B cell (primary cell): ENCODE data around the gene PKMYT1. TPM values are rescaled to one million over a fixed set of nuclear protein-coding genes. Genes with fewer than 3 reads are reported as not detected.

Experiments
- ATAC-seq: fragments of 200-7000 bp; cut with Tn5 transposase; one replicate; pipeline ENCODE4 v1.10.0; 2021; ENCODE audit warnings: low read depth, mild to moderate bottlenecking, moderate number of reproducible peaks, moderate library complexity
- CTCF ChIA-PET: fragments of 350-600 bp; sonication (Branson Sonifier 250); formaldehyde crosslinking; loops from one replicate; lab custom pipeline; 2021; ENCODE audit warnings: antibody characterized with exemption, inconsistent platforms; lab: Charles Lee
- POLR2A ChIA-PET: fragments of 350-600 bp; sonication (Branson Sonifier 250); formaldehyde crosslinking; loops from one replicate; lab custom pipeline; 2021; ENCODE audit warnings: antibody characterized with exemption; lab: Charles Lee
- DNase-seq: peaks from one replicate; pipeline ENCODE4 v3.0.0; 2013
- H2AFZ ChIP-seq: 2 replicates; pipeline ENCODE4 v1.6.1; 2012; ENCODE audit warnings: mild to moderate bottlenecking, low read depth, low read length; ENCODE audit not compliant: insufficient read depth, poor library complexity, severe bottlenecking
- H3K27ac ChIP-seq, 2 donors: 1 replicate in 1 of 2; 2 replicates in 1 of 2; pipeline ENCODE4 v1.5.1; 2012 to 2013; ENCODE audit warnings: low read length in 2 of 2, mild to moderate bottlenecking in 2 of 2, moderate library complexity in 1 of 2
- H3K27me3 ChIP-seq, 4 experiments: fragments of 200-600 bp in 1 of 4; sonication (generic) in 1 of 4; replicated peaks in 1 of 4; 1 replicate in 2 of 4; 2 replicates in 2 of 4; pipeline versions ENCODE4 v1.6.1 to v1.7.0; 2013 to 2016; ENCODE audit warnings: low read length in 3 of 4, mild to moderate bottlenecking in 2 of 4, mixed read lengths in 1 of 4, moderate library complexity in 1 of 4; ENCODE audit not compliant: insufficient read depth in 4 of 4, control insufficient read depth in 3 of 4; ENCODE audit errors: control extremely low read depth in 1 of 4
- H3K36me3 ChIP-seq, 2 experiments: replicated peaks in 1 of 2; 1 replicate in 1 of 2; 2 replicates in 1 of 2; pipeline versions ENCODE4 v1.6.1 to v1.7.1; 2013; ENCODE audit warnings: low read length in 1 of 2; ENCODE audit not compliant: insufficient read depth in 2 of 2, control insufficient read depth in 1 of 2; ENCODE audit errors: control extremely low read depth in 1 of 2, extremely low read depth in 1 of 2
- H3K4me1 ChIP-seq, 2 donors: fragments of 200-600 bp in 1 of 2; sonication (generic) in 1 of 2; 1 replicate in 1 of 2; 2 replicates in 1 of 2; pipeline versions ENCODE4 v1.5.1 to v1.6.1; 2013 to 2017; ENCODE audit warnings: low read length in 2 of 2; ENCODE audit not compliant: control insufficient read depth in 2 of 2, insufficient read depth in 2 of 2
- H3K4me2 ChIP-seq: replicated peaks from 2 replicates; pipeline ENCODE3; 2012; ENCODE audit warnings: mild to moderate bottlenecking, low read depth, low read length; ENCODE audit not compliant: poor library complexity, severe bottlenecking
- H3K4me3 ChIP-seq, 5 experiments: fragments of 200-600 bp in 1 of 5; sonication (generic) in 1 of 5; 1 replicate in 3 of 5; 2 replicates in 2 of 5; pipeline versions ENCODE4 v1.5.1 to v1.7.0; 2011 to 2016; ENCODE audit warnings: low read length in 4 of 5, mild to moderate bottlenecking in 4 of 5, low read depth in 2 of 5, control low read depth in 1 of 5, moderate library complexity in 1 of 5; ENCODE audit not compliant: insufficient read depth in 1 of 5; ENCODE audit errors: control extremely low read depth in 1 of 5, extremely low read depth in 1 of 5
- H3K79me2 ChIP-seq: fragments of 200-600 bp; sonication (generic); one replicate; pipeline ENCODE4 v1.6.0; 2016; ENCODE audit warnings: low read length; ENCODE audit not compliant: control insufficient read depth, insufficient read depth
- H3K9ac ChIP-seq: fragments of 200-600 bp; sonication (generic); 2 replicates; pipeline ENCODE4 v1.6.1; 2017; ENCODE audit warnings: mild to moderate bottlenecking, low read length, moderate library complexity
- H3K9me3 ChIP-seq, 3 donors: one replicate each; pipeline versions ENCODE4 v1.6.1 to v1.7.1; 2013; ENCODE audit warnings: low read length in 2 of 3; ENCODE audit not compliant: control insufficient read depth in 2 of 3, insufficient read depth in 1 of 3; ENCODE audit errors: control extremely low read depth in 1 of 3
- H4K20me1 ChIP-seq: 2 replicates; pipeline ENCODE4 v1.6.0; 2012; ENCODE audit warnings: mild to moderate bottlenecking, low read length; ENCODE audit not compliant: insufficient read depth, control insufficient read depth, poor library complexity, severe bottlenecking
- H3K27ac Mint-ChIP-seq: one replicate; pipeline ENCODE4 v1.8.0; 2021; ENCODE audit warnings: mixed read lengths
- H3K27me3 Mint-ChIP-seq: one replicate; pipeline ENCODE4 v1.8.0; 2021; ENCODE audit warnings: mixed read lengths
- H3K4me1 Mint-ChIP-seq: one replicate; pipeline ENCODE4 v1.8.0; 2021; ENCODE audit warnings: mixed read lengths
- H3K4me3 Mint-ChIP-seq: one replicate; pipeline ENCODE4 v1.8.0; 2021; ENCODE audit warnings: mixed read lengths
- H3K9me3 Mint-ChIP-seq: one replicate; pipeline ENCODE4 v1.8.0; 2022; ENCODE audit warnings: mixed read lengths; ENCODE audit not compliant: insufficient read depth
- CTCF ChIP-seq: fragments of 200-600 bp; IDR thresholded peaks from one replicate; pipeline ENCODE4 v1.8.0; 2022; ENCODE audit warnings: antibody characterized with exemption, mild to moderate bottlenecking
- EZH2 ChIP-seq: IDR thresholded peaks from 2 replicates; pipeline ENCODE4 v1.6.1; 2012; ENCODE audit warnings: borderline replicate concordance, low read depth, mild to moderate bottlenecking, moderate library complexity, low read length; ENCODE audit not compliant: insufficient read depth, poor library complexity, severe bottlenecking
- WGBS: methylation state at CpG from one replicate; pipeline ENCODE4 v1.1.5; 2013; ENCODE audit warnings: missing lambda C conversion rate; ENCODE audit not compliant: insufficient coverage; 5-methylcytosine and 5-hydroxymethylcytosine counted together
- intact Hi-C: fragments of 100-400 bp; cut with micrococcal nuclease; formaldehyde crosslinking; loops from one replicate; pipeline ENCODE4 v1.10.0; 2022
- polyA plus RNA-seq: library from polyadenylated mRNA; depleted of rRNA; stranded (reverse); fragments of >200 nt; gene quantifications from 2 replicates; pipeline ENCODE4 v1.2.3, GENCODE V29; 2012
- total RNA-seq, 2 donors: library from RNA; stranded (reverse); fragments of 120-200 nt in 1 of 2; gene quantifications; 1 replicate in 1 of 2; 2 replicates in 1 of 2; pipeline versions ENCODE4 v1.2.3 to v1.2.4, GENCODE V29; 2013 to 2022

Gene PKMYT1
- total and polyA plus RNA-seq, 2 donors (not counting 1 experiment from before 2014, with no cell fraction given): 0.67 to 2.6 TPM

DNA sequence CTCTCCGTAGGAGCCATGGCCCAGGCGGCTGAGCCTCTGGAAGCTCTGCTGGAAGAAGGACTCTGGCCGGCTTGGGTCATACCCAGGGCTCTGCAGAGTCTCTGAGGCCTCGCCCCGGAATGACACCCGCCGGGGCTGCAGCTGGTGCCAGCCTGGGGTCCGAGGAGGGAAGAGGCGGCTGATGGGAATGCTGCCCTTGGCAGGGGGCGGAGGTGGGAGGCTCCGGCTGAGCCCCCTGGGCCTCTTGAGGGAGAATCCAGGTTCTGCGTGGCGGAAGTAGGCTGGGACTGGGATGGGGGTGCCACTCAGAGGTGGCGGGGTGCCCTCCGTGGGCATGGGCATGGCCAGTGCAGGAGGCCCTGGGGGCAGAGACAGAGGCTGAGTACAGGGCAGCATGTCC lies 3.6 kb downstream of the PKMYT1 start:
- no peaks in the 10 kb centered on the region for H3K9me3 Mint-ChIP-seq
- DNase-seq (no peak), ATAC-seq (no peak)
- no peak overlapping the region for H3K4me3 ChIP-seq
- no peak overlapping the region for H2AFZ ChIP-seq
- WGBS: over 99% methylated on average over 13 of the region's 15 CpGs
- TF ChIP-seq CTCF (no peak), EZH2 (no peak)
- ChIA-PET POLR2A (interaction anchor here (0.5 to 0.6 kb wide), 2 partner anchors 66 to 697 kb away, joined by 3 to 4 read pairs; no protein-coding TSS in a partner anchor), CTCF (interaction anchor here (1.9 kb wide), 1 partner anchor 9 kb away, joined by 5 read pairs; no protein-coding TSS in a partner anchor)
- intact Hi-C loops: no loop called here
- peaks cover 4% of the 10 kb centered on the region for H3K27me3 Mint-ChIP-seq
- no peak overlapping the region for H3K27ac Mint-ChIP-seq
- H3K9ac ChIP-seq: no peak overlapping the region
- H3K36me3 ChIP-seq: no peaks in the 10 kb centered on the region
- H3K9me3 ChIP-seq: no peaks in the 10 kb centered on the region
- H3K4me1 Mint-ChIP-seq: peaks cover 8% of the 10 kb centered on the region
- no peak overlapping the region for H3K4me3 Mint-ChIP-seq
- peaks cover 5% of the 10 kb centered on the region for H4K20me1 ChIP-seq
- no peak overlapping the region for H3K4me2 ChIP-seq
- H3K27me3 ChIP-seq: peaks cover 0 to 10% (median 1%) of the 10 kb centered on the region in 4 experiments
- H3K4me1 ChIP-seq: peaks cover 10 to 17% of the 10 kb centered on the region in 2 donors
- H3K27ac ChIP-seq: no peak overlapping the region
- peaks cover 6% of the 10 kb centered on the region for H3K79me2 ChIP-seq

DNA sequence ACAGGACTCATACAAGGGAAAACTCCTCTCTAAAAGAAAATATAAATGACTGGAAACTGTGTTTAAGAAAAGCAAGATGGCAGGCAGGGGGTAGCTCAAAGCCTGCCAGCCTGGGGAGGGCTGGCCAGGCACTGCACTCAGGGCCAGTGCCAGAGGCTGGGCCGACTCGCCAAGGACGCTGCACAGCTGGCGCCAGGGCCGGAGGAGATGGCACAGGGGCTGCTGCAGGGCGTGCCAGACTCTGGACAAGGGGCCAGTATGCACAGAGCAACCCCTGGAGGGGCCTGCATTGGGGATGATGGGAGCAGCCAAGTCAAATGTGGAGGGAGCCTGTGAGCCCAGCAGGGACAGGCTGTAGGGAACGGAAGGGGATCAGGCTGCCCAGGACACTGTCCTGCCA lies 4.0 kb downstream of the PKMYT1 start:
- Histone ChIP-seq H3K36me3 (no peaks in the 10 kb centered on the region), H3K9me3 (no peaks in the 10 kb centered on the region), H3K4me2 (no peak overlapping the region), H4K20me1 (peaks cover 5% of the 10 kb centered on the region), H2AFZ (no peak overlapping the region), H3K9ac (no peak overlapping the region), H3K4me1 (peaks cover 10 to 13% of the 10 kb centered on the region in 2 donors), H3K79me2 (peaks cover 6% of the 10 kb centered on the region), H3K4me3 (no peak overlapping the region), H3K27me3 (peaks cover 0 to 10% (median 1%) of the 10 kb centered on the region in 4 experiments), H3K27ac (no peak overlapping the region)
- DNase-seq (no peak), ATAC-seq (no peak)
- 99% methylated on average over 7 of the region's 7 CpGs for WGBS
- CTCF ChIA-PET: interaction anchor here (1.9 kb wide), 1 partner anchor 9 kb away, joined by 5 read pairs; no protein-coding TSS in a partner anchor
- Mint-ChIP-seq H3K27ac (no peak overlapping the region), H3K4me3 (no peak overlapping the region), H3K27me3 (peaks cover 4% of the 10 kb centered on the region), H3K9me3 (no peaks in the 10 kb centered on the region), H3K4me1 (peaks cover 7% of the 10 kb centered on the region)
- POLR2A ChIA-PET: interaction anchor here (0.5 kb wide), 1 partner anchor 697 kb away, joined by 3 read pairs; no protein-coding TSS in a partner anchor
- intact Hi-C loops: no loop called here
- TF ChIP-seq CTCF (no peak), EZH2 (no peak)
